Pulmonary artery endothelial cell (primary cell): ENCODE measurements around the gene NUCB1. TPM values are rescaled to one million over a fixed set of nuclear protein-coding genes. Genes with fewer than 3 reads are reported as not detected.

Source experiments
- DNase-seq: peaks from one replicate; pipeline ENCODE4 v3.0.0-alpha.2; 2011; ENCODE audit warnings: low read depth, low spot score
- total RNA-seq: library from RNA; depleted of rRNA; stranded (reverse); fragments of >200 nt; gene quantifications from 2 replicates; pipeline ENCODE4 v1.2.3, GENCODE V29; 2014

The NUCB1 gene
- total RNA-seq, 1 donor from 2014 or later, result 125 TPM

DNA sequence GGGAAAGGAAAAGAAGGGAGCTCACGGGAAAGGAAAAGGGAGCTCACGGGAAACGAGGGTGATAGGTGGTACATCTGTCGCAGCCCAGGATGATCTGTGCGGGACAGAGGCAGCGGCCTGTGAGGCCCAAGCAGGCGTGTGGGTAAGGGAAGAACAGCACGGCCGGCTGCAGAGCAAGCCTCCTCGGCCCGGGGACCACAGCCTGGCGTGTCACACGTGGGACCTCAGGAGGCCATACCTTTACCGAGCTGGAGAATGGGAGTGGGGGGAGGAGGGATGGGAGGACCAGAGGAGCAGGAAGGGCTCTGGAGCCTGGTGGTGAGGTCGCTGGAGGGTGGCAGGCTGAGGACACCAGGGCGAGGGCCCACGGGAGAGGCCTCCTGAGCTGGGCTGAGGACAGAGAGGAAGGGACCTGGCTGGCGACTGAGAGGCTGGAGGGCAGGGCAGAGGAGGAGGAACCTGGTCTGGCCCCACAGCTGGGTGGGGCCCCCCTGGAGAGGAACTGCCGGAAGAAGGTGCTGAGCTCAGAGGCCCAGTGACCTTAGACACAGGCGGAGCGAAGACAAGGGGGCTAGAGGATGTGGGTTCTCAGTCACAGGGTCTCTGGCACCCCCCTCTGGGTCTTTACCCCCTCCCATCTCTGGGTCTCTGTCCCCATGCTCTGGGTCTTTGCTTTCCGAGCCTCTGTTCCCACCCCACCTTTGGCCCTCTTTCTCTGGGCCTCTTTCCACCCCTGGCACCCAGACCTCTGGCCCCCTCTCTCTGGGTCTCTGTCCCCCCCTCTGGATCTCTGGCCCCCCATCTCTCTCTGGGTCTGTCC, 62.1 kb downstream of the NUCB1 start:
- DNase-seq, result no peak

DNA sequence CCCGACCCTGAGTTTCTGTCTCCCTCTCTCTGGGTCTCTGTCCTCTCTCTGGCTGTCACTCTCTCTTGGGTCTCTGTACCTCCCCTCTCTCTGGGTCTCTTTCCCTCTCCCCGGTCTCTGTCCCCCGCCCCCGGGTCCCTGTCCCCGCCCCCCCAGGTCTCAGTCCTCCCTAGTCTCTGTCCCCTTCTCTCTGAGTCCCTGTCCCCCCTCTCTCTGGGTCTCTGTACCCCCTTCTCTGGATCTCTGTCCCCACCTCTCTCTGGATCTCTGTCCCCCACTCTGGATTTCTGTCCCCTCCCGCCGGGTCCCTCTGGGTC, 62.7 kb downstream of the NUCB1 start:
- no peak for DNase-seq

DNA sequence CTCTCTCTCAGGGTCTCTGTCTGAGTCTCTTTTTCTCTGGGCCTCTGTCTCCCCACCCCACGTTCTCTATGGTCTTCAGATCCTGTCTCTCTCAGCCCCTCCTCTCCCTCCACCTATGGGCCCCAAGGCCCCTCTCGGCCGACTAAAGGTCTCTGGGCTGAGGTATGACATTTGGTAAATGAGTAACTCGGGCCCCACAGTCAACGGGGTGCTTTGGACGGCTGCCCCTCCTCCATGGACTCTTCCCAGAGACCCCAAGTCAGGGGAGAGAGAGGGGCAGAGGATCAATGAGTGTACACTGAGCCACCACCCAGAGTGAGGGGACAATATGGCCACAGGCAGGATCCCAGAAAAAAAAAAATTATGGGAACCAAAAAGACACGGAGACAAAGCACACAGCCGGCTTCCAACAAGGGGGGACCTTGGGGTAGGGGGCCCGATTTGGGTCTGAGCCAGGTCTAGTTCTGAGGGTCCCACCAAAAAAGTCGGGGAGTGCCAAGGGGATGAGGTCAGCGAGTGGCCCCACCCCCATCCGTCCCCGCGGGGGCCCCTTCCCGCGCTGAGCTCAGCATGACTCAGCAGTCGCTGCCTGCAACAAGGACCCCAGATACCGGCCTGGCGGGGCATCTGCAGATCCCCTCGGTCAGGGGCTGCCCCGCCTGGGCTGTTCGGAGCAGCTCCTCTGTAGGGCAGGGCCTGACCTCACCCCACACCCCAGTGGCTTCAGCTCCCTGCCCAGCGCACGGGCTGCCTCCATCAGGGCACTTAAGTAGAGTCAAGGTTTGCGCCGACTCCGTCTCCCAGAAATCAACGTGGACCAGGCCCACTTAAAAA, 63.5 kb downstream of the NUCB1 start:
- no peak for DNase-seq

DNA sequence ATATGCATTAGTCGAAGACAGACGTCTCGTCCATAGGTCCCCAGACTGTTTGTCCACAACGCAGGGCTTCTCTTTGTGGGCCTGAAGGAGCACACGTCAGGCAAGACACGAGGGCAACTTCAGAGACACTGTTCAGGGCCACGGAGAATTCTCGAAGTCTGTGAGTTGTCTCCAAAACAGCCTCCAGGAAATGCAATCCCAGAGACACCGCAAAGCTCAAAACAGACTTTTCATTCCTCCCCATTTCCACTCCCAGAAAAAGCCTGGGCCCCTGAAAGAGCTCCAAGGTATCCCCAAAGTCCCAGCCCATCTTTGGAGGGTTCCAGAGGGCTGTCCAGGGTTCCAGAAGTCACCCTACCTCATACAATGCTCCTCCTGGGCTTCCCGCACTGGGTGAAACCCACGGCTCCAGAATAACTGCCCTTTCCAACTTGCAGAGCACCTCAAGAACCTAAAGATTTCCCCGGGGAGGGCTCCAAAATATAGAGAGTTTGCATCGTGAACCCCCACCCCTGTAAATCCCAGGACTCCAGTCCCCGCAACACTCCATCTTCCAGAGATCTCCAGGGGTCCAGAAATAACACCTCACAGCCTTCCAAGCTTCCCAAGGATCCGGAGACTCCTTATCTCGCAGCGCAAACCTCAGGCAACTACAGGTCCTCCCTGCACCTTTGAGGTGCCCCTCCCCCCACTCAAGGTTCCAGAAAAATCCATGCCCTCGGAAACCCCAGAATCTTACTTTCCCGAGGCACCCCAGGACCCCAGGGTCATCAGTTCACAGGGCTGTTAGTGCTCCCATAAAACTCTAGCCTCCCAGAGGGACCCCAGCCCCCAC, 64.3 kb downstream of the NUCB1 start:
- DNase-seq, result no peak

DNA sequence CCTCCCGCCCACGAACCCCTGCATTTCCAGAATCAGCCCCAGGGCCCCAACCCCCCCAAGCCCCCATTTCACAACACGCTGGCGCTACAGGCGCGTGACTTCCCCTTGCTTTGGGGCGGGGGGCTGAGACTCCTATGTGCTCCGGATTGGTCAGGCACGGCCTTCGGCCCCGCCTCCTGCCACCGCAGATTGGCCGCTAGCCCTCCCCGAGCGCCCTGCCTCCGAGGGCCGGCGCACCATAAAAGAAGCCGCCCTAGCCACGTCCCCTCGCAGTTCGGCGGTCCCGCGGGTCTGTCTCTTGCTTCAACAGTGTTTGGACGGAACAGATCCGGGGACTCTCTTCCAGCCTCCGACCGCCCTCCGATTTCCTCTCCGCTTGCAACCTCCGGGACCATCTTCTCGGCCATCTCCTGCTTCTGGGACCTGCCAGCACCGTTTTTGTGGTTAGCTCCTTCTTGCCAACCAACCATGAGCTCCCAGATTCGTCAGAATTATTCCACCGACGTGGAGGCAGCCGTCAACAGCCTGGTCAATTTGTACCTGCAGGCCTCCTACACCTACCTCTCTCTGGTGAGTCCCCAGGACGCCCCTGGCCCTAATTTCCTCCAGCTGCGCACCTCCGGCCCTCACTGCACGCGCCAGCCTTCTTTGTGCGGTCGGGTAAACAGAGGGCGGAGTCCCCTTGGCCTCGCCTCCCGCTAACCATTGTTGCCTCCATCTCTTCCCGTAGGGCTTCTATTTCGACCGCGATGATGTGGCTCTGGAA, 65.1 kb downstream of the NUCB1 start, which contains the start of gene FTL:
TSS of gene FTL (plus strand) at position 270 of the 766 bp plus-strand sequence. CDS start at position 469, 199 bp downstream.
- DNase-seq, result peak; percentile 86

DNA sequence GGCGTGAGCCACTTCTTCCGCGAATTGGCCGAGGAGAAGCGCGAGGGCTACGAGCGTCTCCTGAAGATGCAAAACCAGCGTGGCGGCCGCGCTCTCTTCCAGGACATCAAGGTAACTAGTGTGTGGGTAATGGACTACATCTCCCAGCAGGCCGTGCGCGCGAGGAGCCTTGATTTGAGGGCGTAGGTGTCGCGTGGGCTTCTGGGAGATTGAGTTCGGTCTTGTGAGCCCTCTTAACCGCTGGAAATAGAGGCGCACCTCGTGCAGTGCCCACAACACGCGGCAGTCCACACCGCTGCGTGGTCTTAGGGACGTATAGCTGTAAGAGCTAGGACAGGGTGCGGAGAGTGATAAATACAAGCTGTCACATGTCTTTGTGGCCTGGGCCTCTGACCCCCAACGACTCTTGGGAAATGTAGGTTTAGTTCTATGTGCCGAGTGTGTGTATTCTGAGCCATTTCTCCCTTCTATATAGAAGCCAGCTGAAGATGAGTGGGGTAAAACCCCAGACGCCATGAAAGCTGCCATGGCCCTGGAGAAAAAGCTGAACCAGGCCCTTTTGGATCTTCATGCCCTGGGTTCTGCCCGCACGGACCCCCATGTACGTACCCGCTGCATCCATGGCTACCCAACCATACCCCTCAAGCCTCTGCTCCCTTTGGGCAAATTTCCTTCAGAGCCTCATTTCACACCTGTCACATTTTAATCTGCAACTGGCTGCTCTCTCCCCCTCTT, 65.9 kb downstream of the NUCB1 start:
- DNase-seq, result no peak

DNA sequence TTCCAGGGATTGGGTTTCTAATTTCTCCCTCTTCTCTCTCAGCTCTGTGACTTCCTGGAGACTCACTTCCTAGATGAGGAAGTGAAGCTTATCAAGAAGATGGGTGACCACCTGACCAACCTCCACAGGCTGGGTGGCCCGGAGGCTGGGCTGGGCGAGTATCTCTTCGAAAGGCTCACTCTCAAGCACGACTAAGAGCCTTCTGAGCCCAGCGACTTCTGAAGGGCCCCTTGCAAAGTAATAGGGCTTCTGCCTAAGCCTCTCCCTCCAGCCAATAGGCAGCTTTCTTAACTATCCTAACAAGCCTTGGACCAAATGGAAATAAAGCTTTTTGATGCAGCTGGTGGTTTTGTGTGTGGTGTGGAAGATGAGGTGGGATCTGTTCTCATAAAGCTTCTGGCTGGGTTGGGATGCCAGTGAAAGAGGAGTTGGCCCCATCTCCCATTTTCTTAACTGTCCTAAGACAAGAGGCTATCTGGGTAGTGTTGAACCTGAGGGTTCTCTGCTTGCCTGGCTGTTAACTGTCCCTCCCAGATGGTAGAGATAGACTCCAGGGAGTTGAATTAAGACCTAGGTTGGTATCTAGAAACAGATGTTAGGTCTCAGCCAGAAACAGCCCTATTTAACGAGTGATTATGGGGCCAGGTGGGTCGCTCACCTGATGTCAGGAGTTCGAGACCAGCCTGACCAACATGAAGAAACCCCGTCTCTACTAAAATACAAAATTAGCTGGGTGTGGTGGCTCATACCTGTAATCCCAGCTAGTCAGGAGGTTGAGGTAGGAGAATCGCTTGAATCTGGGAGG, 66.6 kb downstream of the NUCB1 start:
- no peak for DNase-seq

DNA sequence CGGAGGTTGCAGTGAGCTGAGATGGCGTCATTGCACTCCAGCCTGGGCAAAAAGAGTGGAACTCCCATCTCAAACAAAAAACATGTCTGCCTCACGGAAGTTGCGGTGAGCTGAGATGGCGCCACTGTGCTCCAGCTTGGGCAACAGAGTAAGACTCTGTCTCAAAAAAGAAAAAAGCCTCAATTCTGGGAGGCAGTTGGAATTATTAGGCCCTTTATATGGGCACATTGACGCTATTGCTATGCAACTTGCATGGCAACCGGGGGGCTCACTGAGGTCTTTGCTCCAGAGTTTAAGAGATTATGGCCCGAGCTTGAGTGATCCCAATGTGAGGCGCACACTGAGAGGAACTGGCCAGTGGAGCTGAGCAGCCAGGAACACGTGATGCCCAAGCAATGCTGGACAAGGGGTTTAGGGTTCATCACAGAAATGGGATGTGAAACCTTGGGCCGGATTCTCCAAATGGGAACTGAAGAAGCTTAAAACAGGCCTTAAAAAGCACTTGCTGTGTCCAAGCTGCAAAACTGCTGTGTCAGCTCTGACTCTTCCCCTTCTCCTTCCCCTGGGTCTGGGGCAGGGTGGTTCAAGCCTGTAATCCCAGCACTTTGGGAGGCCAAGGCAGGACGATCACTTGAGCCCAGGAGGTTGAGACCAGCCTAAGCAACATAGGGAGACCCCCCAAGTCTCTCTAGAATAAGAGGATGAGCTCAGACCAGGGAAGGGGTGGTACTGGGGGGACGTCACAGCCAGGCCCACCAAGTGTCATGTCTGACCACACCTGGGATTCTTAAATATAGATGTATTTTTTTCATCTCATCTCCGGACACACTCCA, 67.5 kb downstream of the NUCB1 start:
- DNase-seq, result no peak

DNA sequence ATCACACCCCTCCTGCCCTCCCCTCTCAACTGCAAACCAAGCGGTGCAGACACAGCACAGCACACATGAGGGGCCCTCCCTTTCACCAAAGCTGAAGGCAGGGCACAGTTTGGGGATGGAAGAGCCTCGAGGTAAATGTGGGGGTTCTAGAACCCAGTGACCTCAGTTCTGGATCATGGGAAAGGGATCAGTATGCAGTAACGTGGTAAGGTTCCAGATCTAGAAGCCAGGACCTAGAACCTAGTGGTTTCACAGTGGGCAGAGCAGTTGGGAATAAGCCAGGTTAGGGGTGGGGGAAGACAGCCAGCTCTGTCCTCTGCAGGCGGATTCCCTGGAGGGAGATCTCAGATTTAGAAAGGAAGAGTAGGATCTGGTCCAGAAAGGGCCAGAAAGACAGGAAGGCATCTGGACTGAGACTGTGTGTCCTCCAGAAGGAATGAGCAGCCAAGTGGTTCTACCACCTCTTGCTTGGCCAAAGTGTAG, 68.1 kb downstream of the NUCB1 start:
- no peak for DNase-seq

DNA sequence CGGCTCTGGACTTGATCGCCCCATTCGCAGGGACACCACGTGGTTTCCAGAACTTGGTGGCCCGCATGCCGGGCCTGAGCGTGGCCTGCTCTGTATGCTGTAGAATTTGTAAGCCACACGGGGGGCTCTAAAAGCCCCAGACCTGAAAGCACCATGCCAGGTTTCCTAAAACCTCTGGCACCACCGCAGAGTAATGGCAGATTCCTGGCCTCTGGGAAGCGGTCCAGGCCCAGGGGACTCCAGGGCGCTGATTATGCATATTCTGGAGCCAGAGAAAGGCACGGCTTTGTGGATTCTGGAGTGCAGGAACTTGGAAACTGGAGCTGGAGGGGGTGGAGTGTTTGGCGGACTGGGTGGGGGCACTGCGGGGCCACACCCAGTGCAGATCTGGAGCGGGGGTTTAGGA, 68.7 kb downstream of the NUCB1 start:
- no peak for DNase-seq

DNA sequence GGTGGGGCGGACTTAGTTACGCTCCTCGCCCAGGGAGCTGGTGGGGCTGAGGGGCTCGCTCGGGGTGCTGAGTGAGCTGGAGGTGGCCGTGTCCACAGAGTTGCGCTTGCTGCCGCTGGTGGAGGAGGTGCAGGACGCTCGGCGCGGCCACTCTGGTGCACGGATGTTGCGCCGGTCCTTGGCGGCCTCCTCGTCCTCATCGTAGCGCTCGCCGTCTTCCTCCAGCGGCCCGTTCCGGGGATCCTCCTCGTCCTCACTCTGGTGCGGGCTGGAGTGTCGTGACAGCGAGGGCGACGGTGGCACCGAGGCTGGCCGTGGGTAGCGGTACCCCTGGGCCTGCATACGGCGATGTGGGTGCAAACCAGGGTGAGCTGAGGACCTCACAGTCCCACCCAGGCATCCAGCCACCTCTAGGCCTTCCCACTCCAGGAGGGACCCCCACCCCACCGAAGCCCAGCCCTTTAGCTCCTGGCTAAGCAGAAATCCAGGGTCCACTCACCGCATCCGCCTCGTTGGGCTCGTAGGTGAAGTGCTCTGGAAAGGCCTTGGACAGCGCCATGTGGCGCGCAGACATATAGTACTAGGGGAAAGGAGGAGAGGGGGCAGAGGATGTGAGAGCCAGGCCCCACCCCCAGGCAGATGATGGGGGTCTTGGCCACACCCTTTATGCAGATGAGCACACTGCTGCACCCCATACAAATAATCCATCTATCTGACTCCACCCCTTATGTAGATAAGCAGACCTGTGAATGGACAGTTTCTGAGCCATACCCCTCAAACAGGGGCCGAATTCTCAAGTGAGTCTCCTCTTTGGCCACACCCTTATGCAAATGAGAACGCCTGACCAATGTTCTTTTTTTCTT, 69.4 kb downstream of the NUCB1 start:
- DNase-seq, result no peak

DNA sequence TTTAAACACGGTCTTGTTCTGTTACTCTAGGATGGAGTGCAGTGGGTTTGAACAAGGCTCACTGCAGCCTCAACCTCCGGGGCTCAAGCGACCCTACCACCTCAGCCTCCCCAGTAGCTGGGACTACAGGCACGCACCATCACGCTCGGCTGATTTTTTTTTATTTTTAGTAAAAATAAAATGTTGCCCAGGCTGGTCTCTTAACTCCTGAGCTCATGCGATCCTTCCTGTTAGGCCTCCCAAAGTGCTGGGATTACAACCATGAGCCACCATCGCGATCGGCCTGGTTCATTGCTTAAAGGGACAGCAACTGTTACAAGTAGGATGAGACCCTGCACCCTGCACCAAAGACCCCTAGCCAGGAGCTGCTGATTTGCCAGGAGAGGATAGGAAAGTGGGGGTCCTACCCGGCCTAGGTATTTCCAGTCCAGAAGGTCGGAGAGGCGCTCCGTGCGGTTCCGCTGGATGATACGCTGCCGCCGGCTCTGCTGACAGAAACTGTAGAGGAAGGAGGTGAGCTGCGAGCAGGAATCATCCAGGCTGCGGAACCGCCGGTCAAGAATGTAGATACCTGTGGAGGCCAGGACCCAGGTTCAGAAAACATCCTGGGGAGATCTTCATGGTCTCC, 70.1 kb downstream of the NUCB1 start:
- no peak for DNase-seq

DNA sequence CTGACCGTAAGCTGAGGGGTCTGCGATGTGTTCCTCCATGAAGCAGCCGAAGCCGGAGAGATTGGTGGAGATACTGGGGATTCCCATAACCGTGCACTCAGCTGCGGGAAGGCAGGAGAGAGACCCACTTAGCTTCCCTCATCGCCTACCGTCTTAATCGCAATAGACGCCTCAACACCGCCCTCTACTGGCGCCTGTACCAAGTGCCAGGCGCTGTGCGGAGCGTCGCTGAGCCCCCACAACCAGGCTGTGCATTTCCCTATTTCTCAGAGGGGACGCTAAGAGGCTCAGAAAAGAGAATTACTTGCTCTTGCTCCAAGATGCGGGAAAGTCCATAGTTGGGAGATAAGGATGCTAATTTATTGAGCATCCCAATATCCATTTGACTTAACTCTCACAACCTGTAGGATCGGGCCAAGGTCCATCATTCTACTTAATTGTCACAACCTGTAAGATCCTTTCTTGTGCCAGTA, 70.8 kb downstream of the NUCB1 start:
- no peak for DNase-seq
